H9 (cell line): ENCODE data around the gene EXOC2. TPM values are rescaled to one million over a fixed set of nuclear protein-coding genes. Genes with fewer than 3 reads are reported as not detected.

Experiments used
- DNase-seq: peaks from one replicate; pipeline ENCODE4 v3.0.0-alpha.2; 2017
- H2AFZ ChIP-seq: one replicate; pipeline ENCODE4 v1.6.1; 2013; ENCODE audit warnings: mild to moderate bottlenecking, low read length, control low read depth, moderate library complexity
- H2AK5ac ChIP-seq: 2 replicates; pipeline ENCODE4 v1.6.1; 2013; ENCODE audit warnings: low read length, control low read depth, mixed read lengths; ENCODE audit not compliant: insufficient read length
- H2BK120ac ChIP-seq: one replicate; pipeline ENCODE4 v1.6.1; 2013; ENCODE audit warnings: low read depth, mild to moderate bottlenecking, low read length, control low read depth, inconsistent platforms; ENCODE audit not compliant: poor library complexity, severe bottlenecking
- H2BK12ac ChIP-seq: 2 replicates; pipeline ENCODE4 v1.6.1; 2013; ENCODE audit warnings: low read length, control low read depth, mixed read lengths, low read depth; ENCODE audit not compliant: insufficient read length
- H2BK15ac ChIP-seq: 2 replicates; pipeline ENCODE4 v1.6.1; 2013; ENCODE audit warnings: low read depth, low read length, control low read depth
- H2BK20ac ChIP-seq: one replicate; pipeline ENCODE4 v1.6.1; 2013; ENCODE audit warnings: low read depth, mild to moderate bottlenecking, low read length, control low read depth, inconsistent platforms; ENCODE audit not compliant: poor library complexity, severe bottlenecking
- H2BK5ac ChIP-seq: 2 replicates; pipeline ENCODE4 v1.6.1; 2013; ENCODE audit warnings: low read length, control low read depth, mixed read lengths; ENCODE audit not compliant: insufficient read length
- H3K14ac ChIP-seq: 2 replicates; pipeline ENCODE4 v1.6.1; 2013; ENCODE audit warnings: low read length, control low read depth; ENCODE audit not compliant: insufficient read depth
- H3K18ac ChIP-seq: 2 replicates; pipeline ENCODE4 v1.6.1; 2013; ENCODE audit warnings: low read depth, mild to moderate bottlenecking, mixed read lengths, low read length, control low read depth; ENCODE audit not compliant: insufficient read length
- H3K23ac ChIP-seq: 2 replicates; pipeline ENCODE4 v1.6.1; 2013; ENCODE audit warnings: low read length, control low read depth, mixed read lengths, low read depth; ENCODE audit not compliant: insufficient read length
- H3K23me2 ChIP-seq: 2 replicates; pipeline ENCODE4 v1.6.1; 2013; ENCODE audit warnings: low read depth, mild to moderate bottlenecking, mixed read lengths, low read length, control low read depth; ENCODE audit not compliant: insufficient read length, poor library complexity, severe bottlenecking
- H3K27ac ChIP-seq: 2 replicates; pipeline ENCODE4 v1.5.1; 2013; ENCODE audit warnings: low read length, control low read depth, mixed read lengths, low read depth; ENCODE audit not compliant: insufficient read length
- H3K27me3 ChIP-seq: 2 replicates; pipeline ENCODE4 v1.6.1; 2013; ENCODE audit warnings: low read length, control low read depth, inconsistent platforms; ENCODE audit not compliant: insufficient read depth
- H3K4ac ChIP-seq: 2 replicates; pipeline ENCODE4 v1.6.1; 2013; ENCODE audit warnings: low read depth, mild to moderate bottlenecking, control low read depth, inconsistent platforms, low read length, moderate library complexity
- H3K4me1 ChIP-seq: 2 replicates; pipeline ENCODE4 v1.6.1; 2013; ENCODE audit warnings: low read length, control low read depth, inconsistent platforms; ENCODE audit not compliant: insufficient read depth
- H3K4me2 ChIP-seq: 2 replicates; pipeline ENCODE4 v1.6.1; 2013; ENCODE audit warnings: low read length, control low read depth, mixed read lengths; ENCODE audit not compliant: insufficient read length, insufficient read depth
- H3K56ac ChIP-seq: 2 replicates; pipeline ENCODE4 v1.6.1; 2013; ENCODE audit warnings: low read depth, mild to moderate bottlenecking, mixed read lengths, low read length, control low read depth; ENCODE audit not compliant: insufficient read length
- H3K79me1 ChIP-seq: 2 replicates; pipeline ENCODE4 v1.6.1; 2013; ENCODE audit warnings: low read depth, mild to moderate bottlenecking, moderate library complexity, low read length, control low read depth, inconsistent platforms; ENCODE audit not compliant: insufficient read depth, poor library complexity, severe bottlenecking
- H3K79me2 ChIP-seq: 2 replicates; pipeline ENCODE4 v1.6.1; 2013; ENCODE audit warnings: low read length, control low read depth, inconsistent platforms; ENCODE audit not compliant: insufficient read depth
- H3K9ac ChIP-seq: 2 replicates; pipeline ENCODE4 v1.6.1; 2013; ENCODE audit warnings: low read length, control low read depth, mixed read lengths; ENCODE audit not compliant: insufficient read length; ENCODE audit errors: extremely low read depth
- H3K9me3 ChIP-seq: one replicate; pipeline ENCODE4 v1.6.1; 2013; ENCODE audit warnings: low read depth, low read length, inconsistent platforms; ENCODE audit not compliant: control insufficient read depth
- H3T11ph ChIP-seq: one replicate; pipeline ENCODE4 v1.6.1; 2013; ENCODE audit warnings: mild to moderate bottlenecking, low read length, control low read depth, inconsistent platforms
- H4K20me1 ChIP-seq: one replicate; pipeline ENCODE4 v1.6.1; 2013; ENCODE audit not compliant: control insufficient read depth, insufficient read length, insufficient read depth
- H4K5ac ChIP-seq: 2 replicates; pipeline ENCODE4 v1.6.1; 2013; ENCODE audit warnings: low read depth, mild to moderate bottlenecking, mixed read lengths, low read length, control low read depth; ENCODE audit not compliant: insufficient read length
- H4K8ac ChIP-seq: replicated peaks from 2 replicates; pipeline ENCODE4 v1.6.1; 2013; ENCODE audit warnings: low read length, control low read depth, mixed read lengths, low read depth; ENCODE audit not compliant: insufficient read length
- H4K91ac ChIP-seq: 2 replicates; pipeline ENCODE4 v1.6.1; 2013; ENCODE audit warnings: low read depth, mild to moderate bottlenecking, moderate library complexity, mixed read lengths, low read length, control low read depth; ENCODE audit not compliant: insufficient read length
- H3K27ac Mint-ChIP-seq, 3 experiments: 2 replicates in 2 of 3; 3 replicates in 1 of 3; pipeline ENCODE4 v1.8.0; 2020 to 2021; ENCODE audit warnings: mixed read lengths in 3 of 3, mild to moderate bottlenecking in 1 of 3, moderate library complexity in 1 of 3
- H3K27me3 Mint-ChIP-seq: 2 replicates; pipeline ENCODE4 v1.8.0; 2021; ENCODE audit warnings: low read depth, mild to moderate bottlenecking, moderate library complexity, mixed read lengths
- H3K36me3 Mint-ChIP-seq, 3 experiments: 2 replicates in 2 of 3; 3 replicates in 1 of 3; pipeline ENCODE4 v1.8.0; 2020 to 2021; ENCODE audit warnings: low read depth in 3 of 3, mixed read lengths in 3 of 3; ENCODE audit not compliant: insufficient read depth in 1 of 3
- H3K4me1 Mint-ChIP-seq, 2 experiments: 2 replicates each; pipeline ENCODE4 v1.8.0; 2020; ENCODE audit warnings: mixed read lengths in 2 of 2
- H3K4me3 Mint-ChIP-seq, 2 experiments: 2 replicates in 1 of 2; 3 replicates in 1 of 2; pipeline ENCODE4 v1.8.0; 2020 to 2021; ENCODE audit warnings: mild to moderate bottlenecking in 2 of 2, mixed read lengths in 2 of 2, moderate library complexity in 1 of 2
- H3K9me3 Mint-ChIP-seq, 2 experiments: 2 replicates in 1 of 2; 3 replicates in 1 of 2; pipeline ENCODE4 v1.8.0; 2020; ENCODE audit warnings: mild to moderate bottlenecking in 2 of 2, mixed read lengths in 2 of 2, moderate library complexity in 1 of 2
- WGBS: extraction: QIAGEN DNeasy Blood & Tissue Kit; methylation state at CpG from one replicate; pipeline ENCODE4 v1.1.7; 2013; ENCODE audit warnings: missing lambda C conversion rate, low lambda C conversion rate, mixed read lengths; ENCODE audit not compliant: insufficient read length; ENCODE audit errors: extremely low coverage; 5-methylcytosine and 5-hydroxymethylcytosine counted together
- total RNA-seq: library from RNA; stranded (reverse); gene quantifications from 2 replicates; pipeline ENCODE4 v1.2.1, GENCODE V29; 2021
- TF ChIP-seq, protein P1 (sequence below): fragments of 200-600 bp; sonication (generic); conservative IDR thresholded peaks from 3 replicates; pipeline ENCODE4 v1.8.0; 2021; ENCODE audit warnings: antibody characterized with exemption, mild to moderate bottlenecking

Gene EXOC2
- total RNA-seq, 1 experiment from 2014 or later, result 29.9 TPM

DNA sequence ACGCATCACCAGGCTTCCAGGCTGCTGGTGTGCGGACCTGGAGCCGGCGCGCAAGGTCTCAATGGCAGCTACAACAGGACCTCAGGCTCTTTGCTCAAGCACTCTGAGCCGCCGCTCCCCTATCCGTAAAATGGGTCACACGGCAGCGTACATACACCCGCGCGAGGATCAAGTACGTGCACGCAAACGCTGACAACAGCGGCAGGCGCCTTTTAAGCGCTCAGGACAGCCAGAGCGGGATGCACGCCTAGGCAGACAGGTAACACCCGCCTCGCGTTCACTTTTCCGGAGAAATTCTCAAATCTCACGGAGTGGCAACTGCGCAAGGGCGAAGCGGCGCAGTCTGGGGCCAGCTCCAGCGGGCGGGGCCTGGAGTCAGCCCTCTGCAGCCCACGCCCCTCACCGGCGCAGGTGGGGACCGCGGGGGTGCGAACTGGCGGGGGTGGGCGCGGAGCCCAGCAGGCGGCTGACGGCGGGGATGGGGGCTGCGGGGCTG lies 535 bp downstream of the EXOC2 start:
- H3K27me3 Mint-ChIP-seq, result no peaks in the 10 kb centered on the region
- no peaks in the 10 kb centered on the region for H3K79me1 ChIP-seq
- H2BK120ac ChIP-seq, result no peak overlapping the region
- H3K14ac ChIP-seq, result 0 out of 2 replicates have a peak overlapping the region, but pooled peaks have one; percentile 61
- peaks cover 3% of the 10 kb centered on the region for H3K23me2 ChIP-seq
- H3K9ac ChIP-seq, result peak overlapping the region; percentile 69
- H3T11ph ChIP-seq, result no peak overlapping the region
- peak overlapping the region; percentile 94 to 95 for H3K4me3 Mint-ChIP-seq
- no peak overlapping the region for H2BK15ac ChIP-seq
- no peak overlapping the region for H2BK12ac ChIP-seq
- DNase-seq, result peak; percentile 55
- no peak overlapping the region for H2BK20ac ChIP-seq
- H3K36me3 Mint-ChIP-seq, result peaks cover 0 to 5% (median 5%) of the 10 kb centered on the region in 3 experiments; a peak in 5 of 7 replicates
- no peak overlapping the region for H3K56ac ChIP-seq
- H2AFZ ChIP-seq, result no peak overlapping the region
- H2BK5ac ChIP-seq, result no peak overlapping the region
- H3K23ac ChIP-seq, result no peak overlapping the region
- no peak overlapping the region for H2AK5ac ChIP-seq
- peaks cover 2% of the 10 kb centered on the region; the same call in 1 of the 2 replicates for H3K4me1 ChIP-seq
- no peak overlapping the region for H3K27ac ChIP-seq
- peak overlapping the region; percentile 68 to 95 (median 93); a peak in 4 of 7 replicates for H3K27ac Mint-ChIP-seq
- H3K79me2 ChIP-seq, result peaks cover 21% of the 10 kb centered on the region; the same call in 1 of the 2 replicates
- H3K9me3 Mint-ChIP-seq, result no peaks in the 10 kb centered on the region
- no peak overlapping the region for H4K5ac ChIP-seq
- H4K91ac ChIP-seq, result no peak overlapping the region
- no peak overlapping the region for H4K8ac ChIP-seq
- H3K4me1 Mint-ChIP-seq, result peaks cover 23 to 41% of the 10 kb centered on the region in 2 experiments
- no peak overlapping the region for H3K4ac ChIP-seq
- H3K4me2 ChIP-seq, result peak overlapping the region; percentile 61
- no peaks in the 10 kb centered on the region for H4K20me1 ChIP-seq
- H3K27me3 ChIP-seq, result no peaks in the 10 kb centered on the region
- peak overlapping the region; percentile 53 for H3K18ac ChIP-seq
- no peaks in the 10 kb centered on the region for H3K9me3 ChIP-seq
- no CpG with 5 or more reads among the region's 45 CpGs for WGBS
- TF ChIP-seq, protein P1, sequence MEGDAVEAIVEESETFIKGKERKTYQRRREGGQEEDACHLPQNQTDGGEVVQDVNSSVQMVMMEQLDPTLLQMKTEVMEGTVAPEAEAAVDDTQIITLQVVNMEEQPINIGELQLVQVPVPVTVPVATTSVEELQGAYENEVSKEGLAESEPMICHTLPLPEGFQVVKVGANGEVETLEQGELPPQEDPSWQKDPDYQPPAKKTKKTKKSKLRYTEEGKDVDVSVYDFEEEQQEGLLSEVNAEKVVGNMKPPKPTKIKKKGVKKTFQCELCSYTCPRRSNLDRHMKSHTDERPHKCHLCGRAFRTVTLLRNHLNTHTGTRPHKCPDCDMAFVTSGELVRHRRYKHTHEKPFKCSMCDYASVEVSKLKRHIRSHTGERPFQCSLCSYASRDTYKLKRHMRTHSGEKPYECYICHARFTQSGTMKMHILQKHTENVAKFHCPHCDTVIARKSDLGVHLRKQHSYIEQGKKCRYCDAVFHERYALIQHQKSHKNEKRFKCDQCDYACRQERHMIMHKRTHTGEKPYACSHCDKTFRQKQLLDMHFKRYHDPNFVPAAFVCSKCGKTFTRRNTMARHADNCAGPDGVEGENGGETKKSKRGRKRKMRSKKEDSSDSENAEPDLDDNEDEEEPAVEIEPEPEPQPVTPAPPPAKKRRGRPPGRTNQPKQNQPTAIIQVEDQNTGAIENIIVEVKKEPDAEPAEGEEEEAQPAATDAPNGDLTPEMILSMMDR, result no peak
